DMS 273 (cell line): ENCODE results near the gene SPATA25.
"Not testable (repeated sequence)": the region's sequence is repeated elsewhere in the genome, so short reads cannot be mapped to it uniquely, and the experiment has no call there.

Experiments used
- DNase-seq: peaks from one replicate; lab custom pipeline; 2025; ENCODE audit not compliant: unreplicated experiment; lab: John Stamatoyannopoulos, UW

SPATA25 gene

DNA sequence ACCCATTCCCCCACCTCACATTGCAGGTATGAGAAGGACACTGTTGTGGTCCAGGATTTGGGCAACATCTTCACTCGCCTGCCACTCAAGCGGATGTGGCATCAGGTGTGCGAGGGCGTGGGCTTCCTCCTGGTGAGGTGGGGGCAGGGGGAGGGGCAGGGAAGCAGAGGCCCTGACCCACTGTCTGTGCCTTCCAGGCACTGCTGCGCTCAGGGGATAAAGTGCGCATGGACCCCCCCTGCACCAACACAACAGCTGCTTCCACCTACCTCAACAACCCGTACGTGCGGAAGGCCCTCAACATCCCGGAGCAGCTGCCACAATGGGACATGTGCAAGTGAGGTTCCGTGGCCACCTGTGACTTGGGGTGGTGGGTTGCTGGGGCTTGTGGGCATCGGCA lies 7.4 kb upstream of the SPATA25 start:
- DNase-seq, result no peak

DNA sequence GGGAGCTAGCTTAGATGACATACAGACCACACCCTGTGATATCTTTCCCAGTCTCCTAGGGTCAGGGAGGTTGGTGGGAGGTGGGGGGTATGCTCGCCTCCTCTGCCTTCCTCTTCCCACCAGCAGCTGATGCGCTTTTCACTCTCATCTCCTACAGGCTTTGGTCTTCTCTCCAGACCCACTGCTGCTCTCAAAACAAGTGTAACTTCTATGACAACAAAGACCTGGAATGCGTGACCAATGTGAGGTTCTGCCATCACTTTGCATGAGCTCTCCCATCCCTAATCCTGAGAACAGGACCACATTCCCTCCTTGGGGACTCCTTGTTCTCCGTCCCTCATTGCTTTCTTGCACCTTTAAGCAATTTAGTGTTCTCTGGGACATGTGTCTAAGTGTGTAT lies 6.4 kb upstream of the SPATA25 start:
- no peak for DNase-seq

DNA sequence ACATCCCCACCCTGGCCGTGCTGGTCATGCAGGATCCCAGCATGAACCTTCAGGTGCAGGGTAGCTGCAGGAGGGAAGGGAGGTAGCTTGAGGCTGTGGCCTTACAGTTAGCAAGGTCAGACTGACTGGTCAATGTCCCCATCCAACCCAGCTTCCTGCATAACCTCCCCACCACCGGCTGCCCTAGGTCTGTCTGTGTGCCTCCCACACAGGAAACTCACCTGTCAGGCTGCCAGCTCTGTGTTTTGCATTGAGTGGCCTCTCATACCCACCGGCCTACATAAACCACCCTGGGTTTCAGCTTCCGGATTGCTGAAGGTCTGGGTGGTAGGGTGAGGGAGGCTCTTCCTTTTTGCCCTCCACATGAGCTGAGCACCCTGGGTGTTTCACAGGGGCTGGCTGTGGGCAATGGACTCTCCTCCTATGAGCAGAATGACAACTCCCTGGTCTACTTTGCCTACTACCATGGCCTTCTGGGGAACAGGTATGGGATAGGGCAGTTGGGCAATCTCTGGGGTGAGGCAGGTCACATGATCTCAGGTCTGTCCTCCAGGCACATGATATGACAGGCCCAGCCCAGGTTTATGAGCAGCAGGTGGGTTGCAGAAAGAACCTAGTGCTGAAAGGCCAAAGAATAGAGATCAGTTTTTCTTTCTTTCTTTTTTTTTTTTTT lies 5.5 kb upstream of the SPATA25 start:
- no peak for DNase-seq

DNA sequence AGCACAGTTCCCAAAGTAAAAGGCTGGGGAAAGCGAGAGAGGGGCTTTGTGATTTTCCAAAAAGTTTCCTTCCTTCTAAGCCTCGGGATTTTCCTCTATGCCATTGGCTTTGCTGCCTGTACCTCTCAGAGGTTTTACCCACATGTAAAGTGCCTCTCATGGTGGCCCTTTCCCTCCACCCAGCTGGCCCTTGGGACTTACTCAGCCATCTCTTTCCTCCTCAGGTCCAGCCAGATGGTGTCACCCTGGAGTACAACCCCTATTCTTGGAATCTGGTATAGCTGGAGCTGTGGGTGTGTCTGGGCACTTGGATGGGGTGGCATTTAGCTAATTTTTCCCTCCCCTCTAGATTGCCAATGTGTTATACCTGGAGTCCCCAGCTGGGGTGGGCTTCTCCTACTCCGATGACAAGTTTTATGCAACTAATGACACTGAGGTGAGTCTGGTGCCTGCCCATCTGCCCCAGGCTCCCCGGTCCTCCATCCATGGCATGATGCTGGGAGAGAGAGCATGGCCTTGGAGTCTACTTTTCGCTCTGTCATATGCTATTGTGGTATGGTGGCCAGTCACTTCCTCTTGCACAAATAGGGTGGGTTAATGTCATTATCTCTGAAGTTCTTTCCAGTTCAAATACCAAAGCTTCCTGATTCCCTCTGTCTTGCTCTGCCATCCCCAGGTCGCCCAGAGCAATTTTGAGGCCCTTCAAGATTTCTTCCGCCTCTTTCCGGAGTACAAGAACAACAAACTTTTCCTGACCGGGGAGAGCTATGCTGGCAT lies 4.8 kb upstream of the SPATA25 start:
- peak; percentile 56 for DNase-seq

DNA sequence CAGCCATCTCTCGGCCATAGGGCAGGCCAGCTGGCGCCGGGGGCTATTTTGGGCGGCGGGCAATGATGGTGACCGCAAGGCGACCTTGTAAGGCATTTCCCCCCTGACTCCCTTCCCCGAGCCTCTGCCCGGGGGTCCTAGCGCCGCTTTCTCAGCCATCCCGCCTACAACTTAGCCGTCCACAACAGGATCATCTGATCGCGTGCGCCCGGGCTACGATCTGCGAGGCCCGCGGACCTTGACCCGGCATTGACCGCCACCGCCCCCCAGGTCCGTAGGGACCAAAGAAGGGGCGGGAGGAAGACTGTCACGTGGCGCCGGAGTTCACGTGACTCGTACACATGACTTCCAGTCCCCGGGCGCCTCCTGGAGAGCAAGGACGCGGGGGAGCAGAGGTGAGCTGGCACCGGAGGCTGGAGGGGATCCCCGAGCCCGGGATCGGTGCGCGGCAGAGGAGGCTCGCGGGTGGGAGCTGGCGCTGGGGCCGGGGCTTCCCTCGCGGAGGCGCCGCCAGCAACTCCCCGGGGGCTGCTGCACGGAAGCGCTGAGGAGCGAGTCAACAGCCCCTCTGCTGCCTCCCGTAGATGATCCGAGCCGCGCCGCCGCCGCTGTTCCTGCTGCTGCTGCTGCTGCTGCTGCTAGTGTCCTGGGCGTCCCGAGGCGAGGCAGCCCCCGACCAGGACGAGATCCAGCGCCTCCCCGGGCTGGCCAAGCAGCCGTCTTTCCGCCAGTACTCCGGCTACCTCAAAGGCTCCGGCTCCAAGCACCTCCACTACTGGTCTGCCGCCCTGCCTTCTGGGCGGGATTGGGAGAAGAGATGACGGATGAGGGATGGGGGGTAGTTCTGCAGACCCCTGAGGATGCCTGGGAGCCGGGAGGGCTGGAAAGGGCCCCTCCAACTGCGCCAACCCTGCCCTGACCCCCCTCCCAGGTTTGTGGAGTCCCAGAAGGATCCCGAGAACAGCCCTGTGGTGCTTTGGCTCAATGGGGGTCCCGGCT lies 3.9 kb upstream of the SPATA25 start, which contains the start of the genes CTSA and NEURL2:
TSS of gene CTSA (plus strand) at position 351 of the 999 bp plus-strand sequence. CDS start at position 585, 234 bp downstream.
TSS of gene NEURL2 (minus strand) at position 224 of the 999 bp plus-strand sequence. CDS start at position 7, 217 bp downstream.
- DNase-seq, result peak; percentile 96

DNA sequence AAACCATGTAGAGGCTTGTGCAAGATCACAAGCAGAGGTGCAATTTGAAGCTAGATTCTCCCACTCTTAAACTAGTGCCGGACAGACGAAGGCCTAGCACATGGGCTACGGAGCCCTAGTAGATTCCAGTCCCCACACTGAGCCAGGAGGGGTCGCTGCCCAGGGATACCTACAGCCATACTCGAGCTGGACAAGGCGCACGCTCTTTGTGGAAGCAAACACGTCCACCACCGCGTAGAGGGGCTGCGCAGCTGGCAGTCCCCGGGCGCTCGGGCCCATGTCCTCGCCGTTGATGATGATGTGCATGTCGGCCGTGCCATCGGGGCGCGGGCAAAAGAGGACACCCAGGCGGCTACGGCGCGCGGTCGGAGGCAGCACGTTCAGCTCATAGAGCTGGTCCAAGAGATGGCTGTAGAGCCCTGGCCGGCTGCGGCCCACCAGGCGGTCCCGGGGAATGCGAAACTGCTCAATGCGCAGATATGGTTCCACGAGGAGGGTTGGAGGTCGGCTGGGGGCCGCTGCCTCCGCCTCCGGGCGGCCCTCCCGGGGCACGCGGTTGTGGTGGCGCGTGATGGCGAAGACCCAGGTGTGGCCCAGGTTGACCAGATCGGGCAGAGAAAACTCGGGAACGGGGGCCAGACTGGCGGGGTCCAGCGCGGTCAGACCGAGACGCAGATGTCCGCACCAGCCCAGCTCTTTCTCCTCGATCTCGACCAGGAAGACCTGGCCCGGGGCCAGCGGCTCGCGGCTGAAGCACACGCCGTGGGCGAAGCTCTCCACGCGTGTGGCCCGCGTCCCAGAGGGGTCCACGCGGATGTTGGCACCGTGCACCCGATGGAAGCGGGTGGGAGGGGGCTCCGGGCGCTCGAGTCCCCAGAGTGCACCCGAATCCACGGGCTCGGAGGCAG lies 2.9 kb upstream of the SPATA25 start:
- DNase-seq, result peak; percentile 69

DNA sequence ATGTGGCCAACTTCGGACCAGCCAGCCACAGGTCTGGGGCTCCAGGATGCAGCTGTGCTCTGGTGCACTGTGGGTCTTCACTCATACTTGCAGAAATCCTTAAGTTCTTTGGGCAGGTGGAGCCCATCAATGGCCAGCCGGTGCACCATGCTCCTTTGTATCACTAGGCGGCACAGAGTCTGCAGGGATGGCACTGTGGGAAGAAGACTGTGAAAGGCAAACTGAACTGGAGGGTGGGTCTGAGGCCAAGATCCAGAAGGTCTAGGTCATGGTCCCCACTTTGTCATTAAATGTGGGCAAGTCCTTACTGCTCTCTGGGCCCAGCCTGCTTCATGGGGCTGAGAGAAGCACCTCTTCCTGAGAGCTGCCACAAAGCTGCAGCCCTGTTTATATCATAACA lies 1.3 kb upstream of the SPATA25 start:
- no peak for DNase-seq

DNA sequence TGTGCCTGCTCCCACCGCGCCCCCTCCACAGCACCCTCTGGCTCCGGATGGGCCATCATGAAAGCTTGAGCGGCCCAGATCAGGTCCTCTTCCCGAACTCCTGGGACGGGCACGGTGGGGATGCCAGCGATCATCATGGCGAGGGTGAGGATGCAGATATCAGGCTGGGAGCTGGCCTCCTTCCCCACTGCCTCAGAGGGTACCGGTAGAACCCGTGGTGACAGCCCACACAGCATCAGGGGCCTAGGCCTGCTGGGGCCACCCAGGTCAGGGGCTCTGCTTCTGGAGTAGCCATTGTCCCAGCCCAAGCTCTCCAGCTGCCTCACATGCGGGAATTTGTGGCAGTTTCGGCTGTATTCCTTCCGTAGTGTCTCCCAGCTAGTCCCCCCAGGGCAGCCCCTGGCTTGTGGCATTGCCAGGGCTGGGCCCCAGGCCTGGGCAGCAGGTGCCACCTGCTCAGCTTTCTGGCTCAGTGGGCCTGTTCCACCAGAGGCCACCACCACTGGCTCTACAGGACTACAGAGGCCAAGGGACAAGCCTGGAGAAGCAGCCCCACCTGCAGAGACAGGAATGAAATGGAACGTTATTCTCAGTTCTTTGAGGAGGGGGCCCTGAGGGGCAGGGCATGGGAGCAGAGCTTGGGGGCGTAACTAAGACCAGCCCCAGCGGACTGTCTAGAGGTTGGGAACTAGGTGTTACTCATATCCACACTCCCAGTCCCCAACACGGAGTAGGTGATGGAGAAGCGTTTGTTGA lies 654 bp downstream of the SPATA25 start:
- no peak for DNase-seq

DNA sequence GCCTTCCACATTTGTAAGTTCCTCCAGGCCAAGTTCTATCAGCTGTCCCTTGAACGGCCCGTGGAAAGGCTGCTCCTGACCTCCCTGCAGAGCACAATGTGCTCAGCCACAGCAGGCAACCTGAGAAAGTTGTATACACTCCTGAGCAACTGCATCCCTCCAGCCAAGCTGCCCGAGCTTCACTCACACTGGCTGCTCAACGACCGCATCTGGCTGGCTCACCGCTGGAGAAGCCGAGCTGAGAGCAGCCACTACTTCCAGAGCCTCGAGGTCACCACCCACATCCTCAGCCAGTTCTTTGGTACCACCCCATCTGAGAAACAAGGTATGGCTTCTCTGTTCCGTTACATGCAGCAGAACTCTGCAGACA lies 4.3 kb downstream of the SPATA25 start:
- DNase-seq, result peak; percentile 58

DNA sequence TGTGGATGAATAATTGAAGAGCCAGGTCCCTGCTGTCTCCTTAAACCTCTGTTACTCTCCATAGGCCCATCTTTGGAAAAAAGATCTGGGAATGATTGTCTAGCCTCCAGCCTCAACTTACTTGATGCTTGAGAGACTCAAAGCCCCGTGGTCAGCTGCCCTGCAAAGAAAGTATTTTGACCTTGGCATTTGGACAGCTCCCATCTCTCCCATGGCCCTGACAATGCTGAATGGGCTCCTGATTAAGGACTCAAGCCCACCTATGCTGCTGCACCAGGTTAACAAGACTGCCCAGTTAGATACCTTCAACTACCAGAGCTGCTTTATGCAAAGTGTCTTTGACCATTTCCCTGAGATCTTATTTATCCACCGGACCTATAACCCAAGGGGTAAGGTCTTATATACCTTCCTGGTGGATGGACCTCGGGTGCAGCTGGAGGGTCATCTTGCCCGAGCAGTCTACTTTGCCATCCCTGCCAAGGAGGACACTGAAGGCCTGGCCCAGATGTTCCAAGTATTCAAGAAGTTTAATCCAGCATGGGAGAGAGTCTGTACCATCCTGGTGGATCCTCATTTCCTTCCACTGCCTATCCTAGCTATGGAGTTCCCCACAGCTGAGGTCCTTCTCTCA lies 4.8 kb downstream of the SPATA25 start:
- no peak for DNase-seq

DNA sequence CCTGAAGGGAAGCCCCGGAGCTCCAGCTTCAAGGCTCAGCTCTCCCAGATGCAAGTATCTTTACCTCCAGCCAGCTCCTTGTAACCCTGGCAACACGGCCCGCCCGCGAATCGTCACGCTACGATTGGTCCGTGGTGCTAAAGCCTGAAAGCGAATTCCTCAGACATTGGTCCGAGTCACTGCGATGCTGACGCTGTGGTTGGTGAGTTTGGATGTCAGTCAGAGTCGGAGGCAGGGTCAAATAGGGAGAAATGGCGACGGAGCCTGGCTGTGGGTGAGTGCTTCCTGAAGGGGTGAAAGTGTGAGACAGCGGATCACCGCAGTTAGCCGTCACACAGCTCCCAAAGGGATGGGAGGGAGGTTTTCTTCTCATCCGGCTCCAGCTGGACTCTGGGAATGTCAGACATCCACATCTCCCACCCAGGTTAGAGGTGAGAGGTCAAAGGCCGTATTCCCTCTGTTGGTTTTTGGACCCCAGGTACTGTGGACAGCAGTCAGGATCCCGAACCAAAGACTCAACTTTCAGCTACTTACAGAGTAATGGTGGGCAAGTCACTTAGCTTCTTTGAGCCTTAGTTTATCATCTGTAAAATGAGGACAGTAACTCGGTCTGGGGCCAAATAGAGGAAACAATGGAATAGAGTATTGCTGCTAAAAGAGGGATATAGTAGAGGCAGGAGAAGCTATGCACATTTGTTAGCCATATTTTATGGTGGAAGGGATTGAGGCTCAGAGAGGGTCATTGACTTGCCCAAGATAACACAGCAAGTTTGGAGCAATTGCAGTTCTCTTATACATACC lies 6.2 kb downstream of the SPATA25 start, which contains the start of gene ZSWIM1:
TSS of gene ZSWIM1 (plus strand) at position 240 of the 801 bp plus-strand sequence. CDS start 1,366 bp downstream, outside the sequence.
- DNase-seq, result peak; percentile 99

DNA sequence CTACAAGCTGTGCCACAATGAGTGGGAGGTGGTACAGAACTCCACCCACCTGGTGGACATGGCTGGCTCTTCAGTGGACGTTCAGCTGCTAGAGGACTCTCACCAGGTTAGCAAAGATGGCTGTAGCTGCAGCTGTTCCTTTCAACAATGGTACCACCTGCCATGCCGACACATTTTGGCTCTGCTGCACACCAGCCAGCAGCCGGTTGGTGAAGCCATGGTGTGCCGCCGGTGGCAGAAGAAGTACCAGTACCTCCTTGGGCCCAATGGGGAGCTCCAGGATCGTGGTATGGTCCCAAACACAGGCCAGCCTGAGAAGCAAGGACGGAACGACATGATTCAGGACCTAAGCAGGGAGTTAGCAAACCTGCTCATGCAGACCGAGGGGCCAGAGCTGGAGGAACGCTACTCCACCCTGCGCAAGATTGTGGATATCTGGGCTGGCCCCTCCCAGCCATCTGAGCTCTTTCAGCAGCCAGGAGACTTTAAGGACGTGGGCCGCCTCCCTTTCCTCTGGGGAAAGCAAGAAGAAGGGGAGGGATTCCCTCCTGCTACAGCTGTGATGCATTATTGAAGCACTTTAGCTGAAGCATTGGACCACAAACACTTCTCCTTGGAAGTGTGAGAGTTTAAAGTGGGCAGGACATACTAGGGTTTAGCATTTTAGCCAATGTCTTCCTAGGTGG lies 9.2 kb downstream of the SPATA25 start:
- DNase-seq, result no peak

DNA sequence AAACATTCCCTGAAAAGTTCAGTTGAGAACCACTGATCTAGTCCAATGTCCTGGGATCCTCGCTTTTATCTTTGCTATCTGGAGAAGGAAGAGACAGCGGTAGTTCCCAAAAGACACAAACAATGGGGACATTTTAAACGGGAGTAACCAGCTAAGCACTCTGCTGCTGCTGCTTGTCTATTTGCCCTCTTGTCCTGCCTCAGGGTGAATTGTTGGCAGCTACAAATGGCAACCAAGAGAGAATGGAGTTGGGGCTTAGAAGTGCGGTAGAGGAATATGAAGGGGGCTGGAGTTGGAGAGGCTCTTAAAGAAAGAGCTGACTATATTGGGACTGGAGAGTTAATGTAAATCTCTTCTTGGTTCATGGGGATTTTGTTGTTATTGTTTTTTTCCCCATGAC lies 12.8 kb downstream of the SPATA25 start:
- DNase-seq, result no peak

DNA sequence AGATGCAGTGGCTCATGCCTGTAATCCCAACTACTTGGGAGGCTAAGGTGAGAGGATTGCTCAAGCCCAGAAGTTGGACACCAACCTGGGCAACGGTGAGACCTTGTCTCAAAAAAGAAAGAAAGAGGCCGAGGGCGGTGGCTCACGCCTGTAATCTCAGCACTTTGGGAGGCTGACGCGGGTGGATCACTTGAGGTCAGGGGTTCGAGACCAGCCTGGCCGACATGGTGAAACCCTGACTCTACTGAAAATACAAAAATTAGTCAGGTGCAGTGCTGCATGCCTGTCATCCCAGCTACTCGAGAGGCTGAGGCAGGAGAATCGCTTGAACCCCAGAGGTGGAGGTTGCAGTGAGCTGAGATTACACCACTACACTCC lies 13.3 kb downstream of the SPATA25 start:
- not testable (repeated sequence) for DNase-seq

DNA sequence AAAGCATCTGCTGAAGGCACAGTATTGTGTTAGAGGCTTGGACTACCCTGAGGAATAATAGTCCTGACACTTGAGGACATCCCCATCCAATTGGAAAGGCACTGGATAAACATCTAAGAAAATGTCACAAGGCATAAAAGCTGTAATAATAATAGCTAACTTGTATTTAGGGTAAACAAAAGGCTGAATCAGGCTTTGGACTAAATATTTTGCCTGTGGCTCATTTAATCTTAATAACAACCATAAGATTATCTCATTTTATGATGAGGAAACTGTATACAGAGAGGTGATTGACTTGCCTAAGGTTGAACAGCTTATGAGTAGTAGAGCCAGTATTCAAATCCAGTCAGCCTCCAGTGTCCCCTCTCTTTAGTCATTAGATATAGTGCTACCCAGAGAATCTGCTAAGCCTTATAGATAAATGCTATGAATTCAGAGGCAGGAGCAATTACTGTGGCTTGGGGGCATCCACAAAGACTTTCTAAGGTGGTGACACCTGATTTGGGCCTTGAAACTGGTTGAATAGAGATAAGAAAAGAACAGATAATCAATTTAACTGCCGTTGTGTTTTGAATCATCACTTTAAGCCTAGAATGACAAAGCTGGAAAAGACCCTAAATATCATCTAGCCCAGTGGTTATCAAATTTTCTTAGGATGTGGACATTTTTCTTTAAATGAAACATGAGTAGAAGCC lies 13.9 kb downstream of the SPATA25 start:
- no peak for DNase-seq

DNA sequence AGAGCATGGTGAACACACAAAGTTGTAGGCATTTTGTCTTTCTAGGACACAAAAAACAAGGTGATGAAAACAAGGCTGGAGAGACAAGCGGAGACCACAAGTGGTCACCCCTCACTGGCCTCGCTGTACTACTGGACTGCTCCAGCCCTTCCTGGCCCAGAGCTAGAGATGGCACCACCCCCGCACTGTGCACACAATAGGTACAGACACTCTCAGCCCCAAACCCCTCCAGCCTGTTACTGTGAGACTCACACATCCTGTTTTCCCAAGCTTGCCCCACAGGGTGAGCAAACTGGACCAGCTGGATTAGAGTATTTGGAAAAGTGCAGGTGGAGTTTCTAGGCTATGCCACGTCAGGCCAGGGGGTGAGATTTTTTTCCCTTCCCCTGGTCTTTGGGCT lies 14.8 kb downstream of the SPATA25 start:
- DNase-seq, result no peak

DNA sequence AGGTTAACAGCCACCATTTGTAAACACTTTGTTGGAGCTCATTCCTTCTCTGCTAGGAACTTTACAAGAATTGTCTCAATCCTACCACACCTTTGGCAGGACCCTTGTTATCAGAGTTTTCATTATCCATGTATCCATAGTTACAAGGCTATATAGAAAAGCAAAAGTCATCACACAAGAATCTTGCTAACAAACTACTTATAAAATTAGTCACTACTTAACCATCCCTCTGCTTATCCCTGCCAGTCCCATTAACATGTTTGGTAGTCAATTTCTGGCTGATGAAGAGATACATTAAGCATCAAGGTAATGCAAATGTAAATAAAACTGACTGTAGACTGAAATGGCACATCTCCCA lies 19.6 kb downstream of the SPATA25 start:
- no peak for DNase-seq
